HUES64 (cell line): ENCODE measurements around the gene KRT34.

Experiments used
- H3K27ac ChIP-seq: 2 replicates; pipeline ENCODE4 v1.7.0; 2013; ENCODE audit warnings: low read depth, low read length, inconsistent platforms
- H3K27me3 ChIP-seq: 2 replicates; pipeline ENCODE4 v1.6.1; 2013; ENCODE audit warnings: mild to moderate bottlenecking, low read length; ENCODE audit not compliant: insufficient read depth
- H3K36me3 ChIP-seq: 2 replicates; pipeline ENCODE4 v1.6.1; 2013; ENCODE audit warnings: mild to moderate bottlenecking, low read length; ENCODE audit not compliant: insufficient read depth
- H3K4me1 ChIP-seq: 2 replicates; pipeline ENCODE4 v1.6.1; 2013; ENCODE audit warnings: mild to moderate bottlenecking, low read length, moderate library complexity; ENCODE audit not compliant: insufficient read depth
- H3K4me3 ChIP-seq: 2 replicates; pipeline ENCODE4 v1.5.1; 2013; ENCODE audit warnings: mild to moderate bottlenecking, low read length, moderate library complexity
- H3K9ac ChIP-seq: 2 replicates; pipeline ENCODE4 v1.6.1; 2013; ENCODE audit warnings: mild to moderate bottlenecking, low read depth, low read length
- H3K9me3 ChIP-seq: 2 replicates; pipeline ENCODE4 v1.6.1; 2013; ENCODE audit warnings: low read depth, low read length; ENCODE audit not compliant: insufficient read depth
- WGBS: fragments of 150-250, 120-280 bp; methylation state at CpG from one replicate; pipeline ENCODE4 v1.1.7; 2013; ENCODE audit warnings: missing lambda C conversion rate; 5-methylcytosine and 5-hydroxymethylcytosine counted together

The KRT34 gene

DNA sequence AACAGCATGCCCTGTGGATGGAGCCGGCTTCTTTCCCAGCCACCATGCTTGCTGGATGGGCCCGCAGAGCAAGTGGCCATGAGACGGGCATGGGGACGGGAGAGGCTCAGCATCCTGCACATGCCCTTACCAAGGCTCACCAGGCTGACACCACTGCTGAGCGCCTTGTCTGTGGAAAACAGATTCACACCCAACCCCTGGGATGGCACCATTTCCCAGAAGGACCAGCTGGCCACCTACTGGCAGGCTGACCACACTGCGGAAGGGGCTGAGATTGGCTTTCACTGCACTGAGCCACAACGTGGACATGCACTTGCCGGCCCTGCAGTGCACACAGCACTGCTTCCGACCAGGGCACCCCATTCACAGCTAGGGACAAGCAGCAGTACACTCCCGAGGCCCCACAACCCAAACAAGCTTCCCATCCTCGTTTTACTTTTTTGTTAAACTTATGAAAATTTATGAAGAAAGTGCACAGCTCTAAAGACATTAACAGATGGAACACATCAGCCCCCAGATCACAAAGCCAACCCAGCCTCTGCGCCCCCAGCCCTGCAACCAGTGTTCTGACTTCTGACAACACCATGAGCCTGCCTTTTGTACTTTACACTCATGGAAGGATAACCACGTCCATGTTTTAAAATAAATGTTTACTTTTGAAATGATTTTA is 52.7 kb downstream of the KRT34 start:
- 66% methylated on average over 11 of the region's 13 CpGs for WGBS
- Histone ChIP-seq H3K4me1 (no peaks in the 10 kb centered on the region), H3K27me3 (no peaks in the 10 kb centered on the region), H3K9ac (no peak overlapping the region), H3K9me3 (no peaks in the 10 kb centered on the region), H3K4me3 (no peak overlapping the region), H3K27ac (no peak overlapping the region), H3K36me3 (no peaks in the 10 kb centered on the region)

DNA sequence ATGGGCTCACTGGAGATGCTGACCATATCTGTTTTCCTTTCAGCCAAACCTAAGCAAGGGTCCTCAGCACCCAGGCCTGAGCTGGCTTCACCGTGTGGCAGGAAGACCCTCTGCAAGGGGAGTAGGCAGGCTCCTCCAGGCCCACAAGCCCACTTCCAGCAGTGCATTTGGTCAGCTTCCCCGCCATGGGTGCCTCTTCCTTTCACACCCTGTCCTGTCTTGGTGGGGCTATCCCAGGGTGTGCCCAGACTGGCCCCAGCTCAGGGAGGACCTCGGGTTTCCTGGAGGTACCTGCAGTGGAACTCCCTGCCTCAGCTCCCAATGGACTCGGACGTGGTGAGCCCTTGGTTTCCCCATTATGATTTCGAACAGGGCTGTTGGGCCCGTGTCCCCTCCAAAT is 53.9 kb downstream of the KRT34 start:
- no peaks in the 10 kb centered on the region for H3K9me3 ChIP-seq
- 95% methylated on average over 7 of the region's 7 CpGs for WGBS
- H3K27ac ChIP-seq, result no peak overlapping the region
- no peaks in the 10 kb centered on the region for H3K27me3 ChIP-seq
- H3K9ac ChIP-seq, result no peak overlapping the region
- no peaks in the 10 kb centered on the region for H3K4me1 ChIP-seq
- no peak overlapping the region for H3K4me3 ChIP-seq
- no peaks in the 10 kb centered on the region for H3K36me3 ChIP-seq
